IMR-90 (cell line): ENCODE measurements around the gene NKX2-1.

Experiments
- BHLHE40 ChIP-seq: fragments of 150-350 bp; IDR thresholded peaks from 2 replicates; pipeline ENCODE4 v1.6.1; 2016; ENCODE audit warnings: mild to moderate bottlenecking, low read depth, low read length
- MAFK ChIP-seq: IDR thresholded peaks from 2 replicates; pipeline ENCODE4 v1.6.1; 2012; ENCODE audit warnings: low read depth, low read length, improper control_type of control experiment
- MXI1 ChIP-seq: IDR thresholded peaks from 2 replicates; pipeline ENCODE4 v1.6.1; 2012; ENCODE audit warnings: low read depth, mild to moderate bottlenecking, low read length, moderate library complexity, borderline replicate concordance
- TF ChIP-seq, protein P1 (sequence below): fragments of 150-350 bp; IDR thresholded peaks from 2 replicates; pipeline ENCODE4 v1.6.1; 2017; ENCODE audit warnings: mild to moderate bottlenecking, antibody characterized with exemption, low read length, low read depth
- TF ChIP-seq, protein P2 (sequence below): conservative IDR thresholded peaks from 2 replicates; pipeline ENCODE4 v1.5.1; 2012; ENCODE audit warnings: mild to moderate bottlenecking, low read depth, low read length, improper control_type of control experiment

GRCh38 chr14:36516719-36517241 is 3.3 kb downstream of the NKX2-1 start:
- TF ChIP-seq, protein P1, sequence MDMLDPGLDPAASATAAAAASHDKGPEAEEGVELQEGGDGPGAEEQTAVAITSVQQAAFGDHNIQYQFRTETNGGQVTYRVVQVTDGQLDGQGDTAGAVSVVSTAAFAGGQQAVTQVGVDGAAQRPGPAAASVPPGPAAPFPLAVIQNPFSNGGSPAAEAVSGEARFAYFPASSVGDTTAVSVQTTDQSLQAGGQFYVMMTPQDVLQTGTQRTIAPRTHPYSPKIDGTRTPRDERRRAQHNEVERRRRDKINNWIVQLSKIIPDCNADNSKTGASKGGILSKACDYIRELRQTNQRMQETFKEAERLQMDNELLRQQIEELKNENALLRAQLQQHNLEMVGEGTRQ = no peak
- TF ChIP-seq, protein P2, sequence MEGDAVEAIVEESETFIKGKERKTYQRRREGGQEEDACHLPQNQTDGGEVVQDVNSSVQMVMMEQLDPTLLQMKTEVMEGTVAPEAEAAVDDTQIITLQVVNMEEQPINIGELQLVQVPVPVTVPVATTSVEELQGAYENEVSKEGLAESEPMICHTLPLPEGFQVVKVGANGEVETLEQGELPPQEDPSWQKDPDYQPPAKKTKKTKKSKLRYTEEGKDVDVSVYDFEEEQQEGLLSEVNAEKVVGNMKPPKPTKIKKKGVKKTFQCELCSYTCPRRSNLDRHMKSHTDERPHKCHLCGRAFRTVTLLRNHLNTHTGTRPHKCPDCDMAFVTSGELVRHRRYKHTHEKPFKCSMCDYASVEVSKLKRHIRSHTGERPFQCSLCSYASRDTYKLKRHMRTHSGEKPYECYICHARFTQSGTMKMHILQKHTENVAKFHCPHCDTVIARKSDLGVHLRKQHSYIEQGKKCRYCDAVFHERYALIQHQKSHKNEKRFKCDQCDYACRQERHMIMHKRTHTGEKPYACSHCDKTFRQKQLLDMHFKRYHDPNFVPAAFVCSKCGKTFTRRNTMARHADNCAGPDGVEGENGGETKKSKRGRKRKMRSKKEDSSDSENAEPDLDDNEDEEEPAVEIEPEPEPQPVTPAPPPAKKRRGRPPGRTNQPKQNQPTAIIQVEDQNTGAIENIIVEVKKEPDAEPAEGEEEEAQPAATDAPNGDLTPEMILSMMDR = no peak
- TF ChIP-seq BHLHE40 (no peak), MXI1 (no peak), MAFK (no peak)
